HG03575 (cell line): ENCODE data around the gene COPRS.
"Not testable (repeated sequence)": the region's sequence is repeated elsewhere in the genome, so short reads cannot be mapped to it uniquely, and the experiment has no call there.

Source experiments
- ATAC-seq: cut with Tn5 transposase; IDR thresholded peaks from one replicate; pipeline ENCODE4 v1.9.1; 2021; ENCODE audit not compliant: unreplicated experiment, insufficient number of reproducible peaks, low FRiP score; ENCODE audit errors: extremely low read depth

COPRS gene

GRCh38 chr17:31854672-31855071, 4.4 kb downstream of the COPRS start:
- ATAC-seq: no peak

- ATAC-seq: no peak
These were observed 5.1 kb downstream of the COPRS start for GRCh38 chr17:31853911-31854470.

DNA sequence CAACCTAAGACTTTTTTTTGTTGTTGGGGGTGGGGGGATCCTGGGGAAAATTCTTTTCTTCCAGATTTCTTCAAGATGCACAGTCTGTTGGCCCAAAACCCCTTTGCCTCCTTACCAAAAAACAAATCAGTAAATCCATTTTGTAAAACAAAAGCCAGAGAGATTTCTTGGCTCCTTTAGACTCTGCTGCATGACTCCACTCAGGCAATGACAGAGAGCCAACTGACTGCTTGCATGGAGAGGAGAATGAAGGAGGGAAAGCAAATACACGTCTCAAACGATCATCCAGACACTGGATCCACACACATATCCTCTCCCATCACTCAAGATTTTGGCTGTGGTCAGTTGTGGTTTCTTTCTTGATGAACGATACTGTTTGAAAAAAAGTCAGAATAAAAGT, 13.8 kb downstream of the COPRS start:
- ATAC-seq: no peak

- no peak for ATAC-seq
These were observed 15.8 kb downstream of the COPRS start for GRCh38 chr17:31843070-31843745.

- no peak for ATAC-seq
These were observed 16.6 kb downstream of the COPRS start for GRCh38 chr17:31842195-31843069.

DNA sequence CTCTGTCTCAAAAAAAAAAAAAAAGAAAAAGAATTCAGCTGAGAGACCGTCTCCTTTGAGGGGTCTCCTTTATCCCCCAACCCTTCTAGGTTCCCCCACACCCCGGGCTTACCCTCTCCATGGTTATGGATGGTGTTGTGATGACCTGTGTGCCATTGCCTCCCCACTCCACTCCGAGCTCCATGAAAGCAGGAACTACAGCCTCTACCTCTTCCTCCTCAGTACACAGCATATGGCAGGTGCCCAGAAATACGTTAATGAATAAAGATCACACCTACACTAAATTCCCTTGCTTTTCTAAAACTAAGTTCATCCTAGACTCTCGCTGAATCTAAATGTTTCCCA, 17.2 kb downstream of the COPRS start:
- no peak for ATAC-seq

- no peak for ATAC-seq
These were observed 20.3 kb downstream of the COPRS start for GRCh38 chr17:31838636-31839225.

DNA sequence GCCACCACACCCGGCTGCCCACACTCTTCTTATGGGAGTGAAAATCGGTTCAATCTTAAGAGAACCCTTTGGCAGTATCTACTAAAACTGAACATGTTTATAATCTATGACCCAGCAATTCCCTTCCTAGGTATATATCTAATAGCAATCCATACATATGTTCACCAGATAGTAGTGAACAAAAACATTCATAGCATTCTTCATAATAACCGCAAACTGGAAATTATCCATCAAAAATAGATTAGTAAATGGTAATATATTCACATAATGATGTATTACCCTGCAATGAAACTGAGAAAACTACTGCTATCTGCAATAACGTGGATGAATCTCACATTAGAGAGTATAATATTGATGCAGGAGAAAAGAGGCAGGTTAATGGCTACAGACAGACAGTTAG, 23.1 kb downstream of the COPRS start:
- no peak for ATAC-seq

DNA sequence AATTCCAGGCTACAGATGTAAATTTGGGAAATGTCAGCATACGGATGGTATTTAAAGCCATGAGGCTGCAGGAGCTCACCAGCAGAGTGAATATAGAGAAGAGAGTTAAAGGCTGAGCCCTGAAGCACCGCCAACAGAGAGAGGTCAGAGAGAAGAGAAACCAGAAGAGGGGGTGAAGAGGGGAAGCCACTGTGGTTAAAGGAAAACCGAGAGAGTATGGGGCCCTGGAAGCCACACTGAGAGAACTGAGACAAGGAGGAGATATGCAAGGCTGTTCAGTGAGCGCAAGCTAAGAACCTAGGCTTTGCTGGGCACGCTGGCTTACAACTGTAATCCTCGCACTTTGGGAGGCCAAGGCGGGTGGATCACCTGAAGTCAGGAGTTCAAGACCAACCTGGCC, 24.6 kb downstream of the COPRS start:
- no peak for ATAC-seq

- ATAC-seq: no peak
These were observed 26.3 kb downstream of the COPRS start for GRCh38 chr17:31832746-31833145.

DNA sequence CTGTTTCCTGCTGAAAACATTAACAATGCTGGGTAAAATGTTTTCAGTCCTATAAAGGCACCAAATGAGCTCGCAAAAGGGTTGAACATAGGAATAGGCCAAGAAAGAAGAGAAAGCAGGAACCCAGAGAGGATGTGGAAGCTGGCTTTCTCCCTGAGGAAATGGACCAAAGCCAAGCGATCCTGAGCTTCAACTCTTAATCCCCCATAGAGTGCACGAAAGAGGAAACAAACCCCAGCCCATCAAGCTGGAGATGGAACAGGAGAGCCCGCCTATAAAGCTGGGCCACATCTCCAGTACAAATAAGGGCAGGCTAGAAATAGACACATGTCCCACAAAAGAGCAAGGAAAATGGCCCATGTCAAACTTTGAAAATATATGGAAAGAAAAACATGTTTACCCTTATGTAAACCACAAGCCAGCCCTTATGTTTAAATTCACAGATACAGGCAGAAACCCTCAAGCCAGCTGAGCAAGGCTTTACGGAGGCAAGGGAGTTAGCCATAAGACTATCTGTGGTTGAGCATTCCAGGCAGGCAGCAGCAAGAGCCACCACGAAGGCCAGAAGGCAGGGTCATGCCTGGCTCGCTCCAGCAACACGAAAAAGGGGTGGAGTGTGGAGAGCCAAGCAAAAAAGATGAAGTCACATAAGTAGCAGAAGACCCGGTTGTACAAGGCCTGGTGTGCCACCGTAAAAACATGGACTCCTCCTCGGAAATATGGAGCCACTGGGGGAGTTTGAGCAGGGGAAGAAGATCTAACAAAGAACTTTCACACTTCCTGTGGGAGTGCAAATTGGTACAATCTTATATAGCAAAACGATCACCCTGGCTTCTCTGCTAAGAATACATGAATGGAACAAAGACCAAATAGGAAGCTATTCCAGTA, 27.8 kb downstream of the COPRS start:
- ATAC-seq: no peak

GRCh38 chr17:31829649-31830048, 29.4 kb downstream of the COPRS start:
- ATAC-seq: no peak

GRCh38 chr17:31828955-31829354, 30.1 kb downstream of the COPRS start:
- ATAC-seq: not testable (repeated sequence)

DNA sequence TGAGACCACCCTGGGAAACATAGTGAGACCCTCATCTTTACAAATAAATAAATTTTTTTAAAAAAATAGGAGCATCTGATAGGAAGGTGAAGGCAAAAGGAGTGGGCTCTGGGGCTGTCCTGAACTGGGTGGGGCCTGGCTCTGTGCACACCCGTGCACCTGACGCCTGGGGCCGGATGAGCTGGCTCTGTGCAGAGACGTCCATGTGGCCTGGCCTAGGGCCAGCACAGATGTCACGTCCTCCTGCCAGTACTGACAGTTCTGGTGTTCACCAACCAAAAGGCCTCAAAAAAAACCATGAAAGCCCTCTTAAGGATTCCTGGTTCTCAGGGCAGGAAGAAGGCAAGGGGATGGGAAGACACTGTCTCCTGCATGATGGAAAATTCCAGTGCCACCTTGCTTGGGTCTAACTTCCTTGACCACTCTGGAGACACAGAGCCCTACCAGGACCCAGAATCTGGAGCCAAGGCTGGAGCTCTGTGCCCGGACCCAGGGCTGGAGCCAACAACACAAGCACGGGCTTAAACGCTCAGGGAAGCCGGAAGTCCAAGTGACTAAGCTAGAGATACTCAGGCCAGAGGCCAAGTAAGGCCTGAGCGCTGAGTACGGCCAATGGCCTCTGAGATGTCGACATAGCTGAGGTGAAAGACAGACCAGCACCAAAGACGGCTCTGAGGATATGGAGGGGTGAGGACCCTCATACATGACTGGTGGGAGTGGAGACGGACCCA, 32.9 kb downstream of the COPRS start:
- ATAC-seq: no peak

DNA sequence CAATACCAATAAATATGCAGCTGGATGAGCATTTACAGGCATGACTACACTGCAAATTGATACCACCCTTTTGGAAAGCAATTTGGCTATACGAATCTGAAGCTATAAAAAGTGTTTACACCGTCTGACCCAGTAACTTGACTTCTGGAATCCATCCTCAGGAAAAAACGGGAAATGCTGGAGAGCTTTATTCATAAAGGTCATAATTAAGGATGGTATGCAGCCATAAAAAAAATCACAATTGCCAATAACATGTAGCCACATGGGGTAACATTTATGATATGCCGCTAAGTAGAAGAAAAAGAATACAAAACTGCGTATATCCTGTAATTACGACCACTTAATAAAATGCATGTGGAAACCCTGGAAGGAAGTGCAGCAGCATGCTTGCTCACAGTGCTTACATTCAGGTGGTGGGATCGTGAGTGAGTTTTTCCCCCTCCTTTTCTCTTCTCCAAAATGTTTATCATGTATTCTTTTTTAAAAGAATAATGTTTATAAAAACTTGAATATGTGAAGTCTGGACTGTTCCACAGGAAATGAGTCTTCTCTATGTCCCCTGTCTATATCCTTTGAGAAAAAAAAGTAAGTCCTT, 34.2 kb downstream of the COPRS start:
- ATAC-seq: no peak

GRCh38 chr17:31823014-31823413, 36.0 kb downstream of the COPRS start:
- no peak for ATAC-seq

GRCh38 chr17:31820691-31821435, 38.2 kb downstream of the COPRS start:
- ATAC-seq: no peak
